Activated CD4-positive, alpha-beta T cell treated with anti-CD3 and anti-CD28 coated beads for 24 hours (primary cell): ENCODE measurements around the gene TBC1D3K.
"Not testable (repeated sequence)": the region's sequence is repeated elsewhere in the genome, so short reads cannot be mapped to it uniquely, and the experiment has no call there.

Source experiments
- DNase-seq, 2 donors: peaks; one replicate each; pipeline ENCODE4 v3.0.0-alpha.2; 2020; ENCODE audit warnings: low read depth in 2 of 2

Gene TBC1D3K

GRCh38 chr17:37924115-37924514 lies at the start of gene TBC1D3K:
TBC1D3K (plus strand) TSS chr17:37924415; CDS start chr17:37926000, 1,585 bp downstream.
- not testable (repeated sequence) for DNase-seq

GRCh38 chr17:37884516-37884915 lies 39.7 kb upstream of the TBC1D3K start:
- no peak for DNase-seq

GRCh38 chr17:37885136-37885535 lies 39.1 kb upstream of the TBC1D3K start:
- DNase-seq, result no peak

DNA sequence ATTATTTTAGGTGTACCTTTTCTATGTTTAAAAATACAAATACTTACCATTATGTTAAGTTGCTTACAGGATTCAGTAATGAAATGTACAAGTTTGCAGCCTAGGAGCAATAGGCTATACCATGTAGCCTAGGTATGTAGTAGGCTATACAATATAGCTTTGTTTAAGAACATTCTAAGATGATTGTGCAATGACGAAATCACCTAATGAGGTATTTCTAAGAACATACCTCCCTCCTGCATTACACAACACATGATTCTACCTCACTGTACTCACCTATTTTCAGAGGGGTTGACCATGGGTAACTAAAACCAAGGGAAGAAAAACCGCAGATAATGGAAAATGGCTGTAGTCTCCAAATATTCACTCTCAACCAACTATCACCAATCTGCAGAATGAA lies 35.3 kb upstream of the TBC1D3K start:
- no peak for DNase-seq

GRCh38 chr17:37896961-37897360 lies 27.3 kb upstream of the TBC1D3K start:
- not testable (repeated sequence) for DNase-seq
